Measurements from ENCODE around the gene MARS1. TPM values are rescaled to one million over a fixed set of nuclear protein-coding genes. Genes with fewer than 3 reads are reported as not detected.

Gene MARS1
- total RNA-seq, 2 experiments from 2014 or later, result 203 to 204 TPM

DNA sequence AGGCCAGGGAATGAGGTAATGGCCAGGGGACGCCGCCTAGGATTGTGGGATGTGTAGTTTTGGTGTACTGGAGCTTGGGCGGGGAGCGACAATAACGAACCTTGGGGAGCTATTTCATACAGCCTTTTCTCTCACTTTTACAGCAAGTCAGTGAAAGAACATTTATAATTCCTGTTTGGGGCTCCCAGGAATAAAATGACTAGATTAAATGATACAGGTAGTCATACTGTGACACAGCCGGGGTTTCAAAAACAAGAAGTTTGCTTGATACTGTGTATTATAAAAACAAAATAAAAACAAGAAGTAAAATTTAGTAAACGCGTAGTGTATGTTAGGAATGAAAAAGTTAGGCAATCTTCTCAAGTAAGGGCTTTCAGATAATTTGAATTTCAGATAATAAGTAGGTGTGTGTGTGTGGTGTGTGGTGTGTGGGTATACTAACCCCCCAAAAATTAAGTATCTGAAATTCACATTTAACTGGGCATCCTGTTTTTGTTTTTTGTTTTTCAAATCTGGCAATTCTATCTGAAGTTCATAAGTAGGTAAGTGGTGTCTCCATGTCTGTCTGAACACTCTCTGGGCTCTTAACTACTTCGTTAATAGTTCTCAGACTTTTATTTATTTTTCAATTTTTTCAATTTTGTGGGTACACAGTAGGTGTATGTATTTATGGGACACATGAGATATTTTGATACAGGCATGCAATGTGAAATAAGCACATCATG lies 59.6 kb downstream of the MARS1 start:
- ATAC-seq (ENCODE audit: poor library complexity) (no peak), DNase-seq (no peak)
- H3K4me3 Mint-ChIP-seq, result peak overlapping the region; percentile 100
- H3K9me3 Mint-ChIP-seq, result no peaks in the 10 kb centered on the region
- Histone ChIP-seq H3K4me3 (ENCODE audit: low read length) (peak overlapping the region; percentile 74), H3K9me3 (ENCODE audit: control insufficient read depth in 1 of 2, insufficient read depth in 1 of 2, low read length in 2 of 2) (no peaks in the 10 kb centered on the region), H3K27ac (ENCODE audit: low read depth in 1 of 2, low read length in 2 of 2) (peak overlapping the region in 1 of 2 donors; percentile 63), H3K27me3 (ENCODE audit: control insufficient read depth in 1 of 2, insufficient read depth in 2 of 2, low read length in 2 of 2) (peaks cover 4 to 8% of the 10 kb centered on the region in 2 experiments), H3K36me3 (ENCODE audit: insufficient read depth, low read length) (no peaks in the 10 kb centered on the region), H3K4me1 (ENCODE audit: insufficient read depth, low read length) (peaks cover 35% of the 10 kb centered on the region)
- peaks cover 4% of the 10 kb centered on the region for H3K27me3 Mint-ChIP-seq
- peaks cover 51% of the 10 kb centered on the region for H3K4me1 Mint-ChIP-seq (ENCODE audit: low read depth)
- POLR2A ChIA-PET, result interaction anchor here (0.6 to 2.6 kb wide), 12 partner anchors 9 to 197 kb away, joined by 3 to 11 read pairs (median 4); partner anchors contain the start of gene TSPAN31
- H3K27ac Mint-ChIP-seq, result peak overlapping the region; percentile 86
- TF ChIP-seq, protein P1, sequence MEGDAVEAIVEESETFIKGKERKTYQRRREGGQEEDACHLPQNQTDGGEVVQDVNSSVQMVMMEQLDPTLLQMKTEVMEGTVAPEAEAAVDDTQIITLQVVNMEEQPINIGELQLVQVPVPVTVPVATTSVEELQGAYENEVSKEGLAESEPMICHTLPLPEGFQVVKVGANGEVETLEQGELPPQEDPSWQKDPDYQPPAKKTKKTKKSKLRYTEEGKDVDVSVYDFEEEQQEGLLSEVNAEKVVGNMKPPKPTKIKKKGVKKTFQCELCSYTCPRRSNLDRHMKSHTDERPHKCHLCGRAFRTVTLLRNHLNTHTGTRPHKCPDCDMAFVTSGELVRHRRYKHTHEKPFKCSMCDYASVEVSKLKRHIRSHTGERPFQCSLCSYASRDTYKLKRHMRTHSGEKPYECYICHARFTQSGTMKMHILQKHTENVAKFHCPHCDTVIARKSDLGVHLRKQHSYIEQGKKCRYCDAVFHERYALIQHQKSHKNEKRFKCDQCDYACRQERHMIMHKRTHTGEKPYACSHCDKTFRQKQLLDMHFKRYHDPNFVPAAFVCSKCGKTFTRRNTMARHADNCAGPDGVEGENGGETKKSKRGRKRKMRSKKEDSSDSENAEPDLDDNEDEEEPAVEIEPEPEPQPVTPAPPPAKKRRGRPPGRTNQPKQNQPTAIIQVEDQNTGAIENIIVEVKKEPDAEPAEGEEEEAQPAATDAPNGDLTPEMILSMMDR (IDR thresholded peaks at IDR 0.05), result no peak
- CTCF ChIA-PET, result interaction anchor here (0.6 to 1.4 kb wide), 5 partner anchors 9 to 88 kb away, joined by 3 read pairs; partner anchors contain the start of gene GLI1
- peaks cover 13% of the 10 kb centered on the region for H3K36me3 Mint-ChIP-seq (ENCODE audit: low read depth)
- intact Hi-C loops (cut with DNase I, micrococcal nuclease), result loop anchor here (1.0 to 5.0 kb wide), 7 partner anchors 25 to 89 kb away; partner anchors contain the start of genes ARHGAP9 (in 1 of the 2), GLI1 (in 1 of the 2), MARS1 (in 1 of the 2) and MBD6 (in 1 of the 2)

DNA sequence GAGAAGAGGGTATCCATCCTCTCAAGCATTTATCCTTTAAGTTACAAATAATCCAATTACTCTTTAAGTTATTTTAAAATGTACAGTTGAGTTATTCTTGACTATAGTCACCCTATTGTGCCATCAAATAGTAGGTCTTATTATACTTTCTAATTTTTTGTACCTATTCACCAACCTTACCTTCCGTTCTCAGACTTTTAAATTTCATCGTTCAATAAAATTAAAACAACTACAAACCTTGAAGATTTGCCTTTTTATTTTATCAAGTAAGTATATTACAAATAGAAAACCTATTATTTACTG lies 60.1 kb downstream of the MARS1 start:
- Mint-ChIP-seq H3K36me3 (ENCODE audit: low read depth) (peaks cover 13% of the 10 kb centered on the region), H3K9me3 (no peaks in the 10 kb centered on the region), H3K4me1 (ENCODE audit: low read depth) (peaks cover 51% of the 10 kb centered on the region), H3K27ac (peak overlapping the region; percentile 86), H3K27me3 (peaks cover 4% of the 10 kb centered on the region), H3K4me3 (peak overlapping the region; percentile 100)
- TF ChIP-seq, protein P1 (IDR thresholded peaks at IDR 0.05), result no peak
- no peak for DNase-seq
- CTCF ChIA-PET, result no interaction called here
- Histone ChIP-seq H3K9me3 (ENCODE audit: control insufficient read depth in 1 of 2, insufficient read depth in 1 of 2, low read length in 2 of 2) (no peaks in the 10 kb centered on the region), H3K27ac (ENCODE audit: low read depth in 1 of 2, low read length in 2 of 2) (no peak overlapping the region), H3K4me3 (ENCODE audit: low read length) (no peak overlapping the region), H3K4me1 (ENCODE audit: insufficient read depth, low read length) (peaks cover 35% of the 10 kb centered on the region), H3K36me3 (ENCODE audit: insufficient read depth, low read length) (no peaks in the 10 kb centered on the region), H3K27me3 (ENCODE audit: control insufficient read depth in 1 of 2, insufficient read depth in 2 of 2, low read length in 2 of 2) (peaks cover 4 to 8% of the 10 kb centered on the region in 2 experiments)
- no peak for ATAC-seq (ENCODE audit: poor library complexity)
- intact Hi-C loops (cut with DNase I, micrococcal nuclease), result loop anchor here (5.0 kb wide), 2 partner anchors 61 to 71 kb away; partner anchors contain the start of genes ARHGAP9 (in 1 of the 2) and MARS1 (in 1 of the 2)
- POLR2A ChIA-PET, result no interaction called here

DNA sequence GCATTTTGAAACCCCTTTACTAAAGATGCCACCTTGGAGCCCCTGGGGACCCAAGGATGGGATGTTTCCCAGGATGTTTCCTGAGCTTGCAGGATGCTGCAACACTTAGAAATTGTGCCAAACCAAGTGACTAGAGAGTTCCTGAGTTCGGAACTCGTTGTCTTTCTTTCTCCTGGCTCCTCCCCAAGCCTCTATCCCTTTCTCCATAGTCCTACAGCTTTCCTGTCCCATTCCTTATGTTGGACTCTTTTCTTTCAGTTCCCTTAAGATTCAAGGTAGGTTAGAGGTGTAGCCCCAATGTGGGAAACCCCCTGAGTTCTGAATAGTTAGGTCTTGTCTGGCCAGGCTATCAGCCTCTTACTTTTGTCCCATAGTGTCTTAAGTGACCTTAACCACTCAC lies 60.6 kb downstream of the MARS1 start:
- POLR2A ChIA-PET, result no interaction called here
- no peak for DNase-seq
- Histone ChIP-seq H3K27me3 (ENCODE audit: control insufficient read depth in 1 of 2, insufficient read depth in 2 of 2, low read length in 2 of 2) (peaks cover 4 to 8% of the 10 kb centered on the region in 2 experiments), H3K36me3 (ENCODE audit: insufficient read depth, low read length) (no peaks in the 10 kb centered on the region), H3K4me3 (ENCODE audit: low read length) (no peak overlapping the region), H3K9me3 (ENCODE audit: control insufficient read depth in 1 of 2, insufficient read depth in 1 of 2, low read length in 2 of 2) (no peaks in the 10 kb centered on the region), H3K4me1 (ENCODE audit: insufficient read depth, low read length) (peaks cover 33% of the 10 kb centered on the region), H3K27ac (ENCODE audit: low read depth in 1 of 2, low read length in 2 of 2) (no peak overlapping the region)
- peak overlapping the region; percentile 49 for H3K4me3 Mint-ChIP-seq
- no peak overlapping the region for H3K27ac Mint-ChIP-seq
- H3K36me3 Mint-ChIP-seq (ENCODE audit: low read depth), result peaks cover 13% of the 10 kb centered on the region
- intact Hi-C loops (cut with DNase I, micrococcal nuclease), result loop anchor here (5.0 kb wide), 2 partner anchors 61 to 71 kb away; partner anchors contain the start of genes ARHGAP9 (in 1 of the 2) and MARS1 (in 1 of the 2)
- H3K9me3 Mint-ChIP-seq, result no peaks in the 10 kb centered on the region
- peaks cover 48% of the 10 kb centered on the region for H3K4me1 Mint-ChIP-seq (ENCODE audit: low read depth)
- TF ChIP-seq, protein P1 (IDR thresholded peaks at IDR 0.05), result no peak
- peaks cover 4% of the 10 kb centered on the region for H3K27me3 Mint-ChIP-seq
- ATAC-seq (ENCODE audit: poor library complexity), result no peak
- CTCF ChIA-PET, result no interaction called here
